Activated CD4-positive, CD25-positive, alpha-beta regulatory T cell treated with anti-CD3 and anti-CD28 coated beads, Interleukin-2, amount 50 U/mL, for 16 hours (primary cell): ENCODE measurements around the gene EPB41L4A.
"Not testable (repeated sequence)": the region's sequence is repeated elsewhere in the genome, so short reads cannot be mapped to it uniquely, and the experiment has no call there.

Experiments used
- DNase-seq: peaks from one replicate; pipeline ENCODE4 v3.0.0-alpha.2; 2020; ENCODE audit warnings: low read depth, low spot score

EPB41L4A gene

GRCh38 chr5:112419164-112419985 is at the start of gene EPB41L4A:
Gene EPB41L4A (minus strand): TSS chr5:112419277. CDS start chr5:112419039, 238 bp downstream.
- no peak for DNase-seq

- no peak for DNase-seq
These were observed 48.4 kb upstream of the EPB41L4A start for GRCh38 chr5:112467485-112467884.

DNA sequence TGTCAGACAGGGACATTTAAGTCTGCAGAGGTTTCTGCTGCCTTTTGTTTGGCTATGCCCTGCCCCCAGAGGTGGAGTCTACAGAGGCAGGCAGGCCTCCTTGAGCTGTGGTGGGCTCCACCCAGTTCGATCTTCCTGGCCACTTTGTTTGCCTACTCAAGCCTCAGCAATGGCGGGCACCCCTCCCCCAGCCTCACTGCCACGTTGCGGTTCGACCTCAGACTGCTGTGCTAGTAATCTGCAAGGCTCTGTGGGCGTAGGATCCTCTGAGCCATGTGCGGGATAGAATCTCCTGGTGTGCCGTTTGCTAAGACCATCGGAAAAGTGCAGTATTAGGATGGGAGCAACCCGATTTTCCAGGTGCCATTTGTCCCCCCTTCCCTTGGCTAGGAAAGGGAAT is 47.2 kb upstream of the EPB41L4A start:
- not testable (repeated sequence) for DNase-seq

DNA sequence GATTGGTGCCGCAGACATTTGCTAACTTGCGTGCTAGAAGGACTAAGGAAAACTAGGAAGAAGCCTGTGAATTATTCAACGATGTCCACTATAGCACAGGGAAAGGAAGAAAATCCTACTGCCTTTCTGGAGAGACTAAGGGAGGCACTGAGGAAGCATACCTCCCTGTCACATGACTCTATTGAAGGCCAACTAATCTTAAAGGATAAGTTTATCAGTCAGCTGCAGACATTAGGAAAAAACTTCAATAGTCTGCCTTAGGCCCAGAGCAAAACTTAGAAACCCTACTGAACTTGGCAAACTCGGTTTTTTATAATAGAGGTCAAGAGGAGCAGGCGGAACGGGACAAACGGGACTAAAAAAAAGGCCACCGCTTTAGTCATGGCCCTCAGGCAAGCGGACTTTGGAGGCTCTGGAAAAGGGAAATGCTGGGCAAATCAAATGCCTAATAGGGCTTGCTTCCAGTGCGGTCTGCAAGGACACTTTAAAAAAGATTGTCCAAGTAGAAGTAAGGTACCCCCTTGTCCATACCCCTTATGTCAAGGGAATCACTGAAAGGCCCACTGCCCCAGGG is 28.2 kb upstream of the EPB41L4A start:
- not testable (repeated sequence) for DNase-seq

GRCh38 chr5:112445626-112446350 is 26.7 kb upstream of the EPB41L4A start:
- no peak for DNase-seq

DNA sequence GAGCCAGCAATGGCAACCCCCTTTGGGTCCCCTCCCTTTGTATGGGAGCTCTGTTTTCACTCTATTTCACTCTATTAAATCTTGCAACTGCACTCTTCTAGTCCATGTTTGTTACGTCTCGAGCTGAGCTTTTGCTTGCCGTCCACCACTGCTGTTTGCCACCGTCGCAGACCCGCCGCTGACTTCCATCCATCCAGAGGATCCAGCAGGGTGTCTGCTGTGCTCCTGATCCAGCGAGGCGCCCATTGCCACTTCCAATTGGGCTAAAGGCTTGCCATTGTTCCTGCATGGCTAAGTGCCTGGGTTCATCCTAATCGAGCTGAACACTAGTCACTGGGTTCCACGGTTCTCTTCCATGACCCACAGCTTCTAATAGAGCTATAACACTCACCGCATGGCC is 24.9 kb upstream of the EPB41L4A start:
- not testable (repeated sequence) for DNase-seq

- DNase-seq: no peak
These were observed 21.0 kb upstream of the EPB41L4A start for GRCh38 chr5:112440031-112440430.

- DNase-seq: no peak
These were observed 17.1 kb upstream of the EPB41L4A start for GRCh38 chr5:112436144-112436543.

- DNase-seq: no peak
These were observed 15.6 kb upstream of the EPB41L4A start for GRCh38 chr5:112434641-112435040.

DNA sequence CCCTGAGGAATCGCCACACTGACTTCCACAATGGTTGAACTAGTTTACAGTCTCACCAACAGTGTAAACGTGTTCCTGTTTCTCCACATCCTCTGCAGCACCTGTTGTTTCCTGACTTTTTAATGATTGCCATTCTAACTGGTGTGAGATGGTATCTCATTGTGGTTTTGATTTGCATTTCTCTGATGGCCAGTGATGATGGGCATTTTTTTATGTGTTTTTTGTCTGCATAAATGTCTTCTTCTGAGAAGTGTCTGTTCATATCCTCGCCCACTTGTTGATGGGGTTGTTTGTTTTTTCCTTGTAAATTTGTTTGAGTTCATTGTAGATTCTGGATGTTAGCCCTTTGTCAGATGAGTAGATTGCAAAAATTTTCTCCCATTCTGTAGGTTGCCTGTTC is 7.1 kb upstream of the EPB41L4A start:
- not testable (repeated sequence) for DNase-seq

- DNase-seq: no peak
These were observed 1.1 kb upstream of the EPB41L4A start for GRCh38 chr5:112419986-112420864.

DNA sequence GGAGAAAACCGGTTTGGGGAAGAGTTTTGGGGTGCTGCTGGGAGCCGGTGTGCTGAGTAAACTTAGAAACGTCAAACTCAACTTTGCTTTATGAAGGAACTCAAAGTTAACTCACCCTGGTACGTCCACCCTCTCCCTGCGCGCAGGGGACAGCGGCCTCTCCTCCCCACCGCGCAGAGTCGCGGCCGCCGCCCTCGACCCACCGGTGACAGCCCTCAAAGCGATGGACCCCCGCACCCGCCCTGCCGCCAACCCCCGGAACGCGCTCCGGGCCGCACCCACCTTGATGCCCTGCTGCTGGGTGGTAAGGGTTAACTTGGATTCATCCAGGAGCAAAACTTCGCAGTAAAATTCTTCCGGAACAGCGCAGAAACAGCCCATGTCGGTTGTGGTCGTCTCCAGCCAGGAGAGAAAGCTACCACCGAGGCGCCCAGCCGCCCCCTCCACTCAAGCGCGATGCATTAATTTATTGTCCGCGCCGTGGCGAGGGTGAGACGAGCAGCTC is 366 bp downstream of the EPB41L4A start:
- DNase-seq: no peak

DNA sequence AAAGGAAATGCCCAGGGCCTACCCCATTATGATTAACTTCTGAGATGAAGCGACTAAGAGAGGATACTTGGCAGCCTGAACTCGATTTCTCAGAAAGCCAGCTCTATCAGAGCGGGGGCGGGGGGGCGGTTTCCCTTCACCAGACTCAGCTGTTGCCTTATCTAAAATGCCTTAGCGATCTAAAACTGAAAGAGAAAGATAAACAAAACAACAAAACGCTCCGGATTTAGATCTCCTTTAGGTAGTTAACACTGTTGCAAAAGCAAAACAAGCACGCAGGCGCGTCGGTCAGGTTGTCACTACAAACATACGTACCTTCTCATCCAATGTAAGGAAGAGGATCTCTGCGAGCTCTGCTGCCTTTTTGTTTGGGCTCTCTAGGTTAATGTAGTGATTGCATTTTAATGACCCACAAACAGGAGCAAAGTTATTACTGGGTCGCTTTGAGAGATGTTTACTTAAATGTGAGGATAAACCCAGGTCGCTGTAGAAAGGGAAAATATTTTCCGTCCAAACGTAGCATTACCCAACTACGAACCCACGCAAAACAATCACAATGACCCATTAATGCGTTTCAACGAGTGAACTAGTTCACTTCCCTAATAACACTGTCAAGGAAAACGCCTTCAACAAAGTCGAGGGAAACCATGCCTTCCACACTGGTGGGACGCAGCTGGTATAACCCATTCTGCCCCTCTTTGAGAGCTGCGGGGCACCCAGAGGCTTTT is 982 bp downstream of the EPB41L4A start:
- DNase-seq: no peak

GRCh38 chr5:112415552-112415951 is 3.5 kb downstream of the EPB41L4A start:
- DNase-seq: no peak

DNA sequence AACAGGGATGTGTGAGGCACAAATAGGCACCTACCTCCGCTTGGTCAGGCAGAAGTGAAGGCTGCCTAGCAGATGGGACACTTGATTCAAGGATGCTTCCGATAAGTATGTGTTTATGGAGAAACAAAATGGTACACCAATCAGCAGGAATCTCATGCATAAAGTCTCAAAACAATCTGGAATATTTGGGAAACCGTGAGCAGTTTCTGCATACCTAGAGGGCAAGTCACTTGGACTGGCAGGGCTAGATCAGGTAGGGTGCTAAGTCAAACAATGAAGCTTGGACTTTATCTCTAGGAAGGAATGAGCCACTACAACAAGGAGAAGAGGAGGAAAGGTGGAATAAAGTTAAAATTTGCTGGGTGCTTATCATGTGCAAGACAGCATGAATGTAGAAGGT is 5.5 kb downstream of the EPB41L4A start:
- no peak for DNase-seq

DNA sequence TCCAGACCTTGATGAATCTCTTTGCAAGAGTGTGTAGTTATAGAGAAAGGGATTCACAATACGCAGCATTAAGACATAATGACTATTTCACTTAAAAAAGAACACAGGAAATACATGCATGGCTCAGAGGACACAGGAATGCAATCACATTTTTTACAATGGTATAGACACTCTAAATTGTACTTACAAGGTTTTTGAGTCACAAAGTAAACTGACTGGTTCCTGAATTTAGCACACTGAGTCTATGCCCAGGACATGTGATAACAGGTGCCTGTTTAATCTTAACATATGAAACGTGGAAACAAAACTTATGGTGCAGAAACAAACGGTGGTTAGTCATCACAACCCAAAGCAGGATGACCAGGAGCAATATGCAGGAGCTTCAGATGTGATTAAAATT is 6.7 kb downstream of the EPB41L4A start:
- no peak for DNase-seq

- DNase-seq: no peak
These were observed 7.2 kb downstream of the EPB41L4A start for GRCh38 chr5:112411903-112412302.

GRCh38 chr5:112407666-112408065 is 11.4 kb downstream of the EPB41L4A start:
- no peak for DNase-seq

GRCh38 chr5:112407240-112407639 is 11.8 kb downstream of the EPB41L4A start:
- no peak for DNase-seq

DNA sequence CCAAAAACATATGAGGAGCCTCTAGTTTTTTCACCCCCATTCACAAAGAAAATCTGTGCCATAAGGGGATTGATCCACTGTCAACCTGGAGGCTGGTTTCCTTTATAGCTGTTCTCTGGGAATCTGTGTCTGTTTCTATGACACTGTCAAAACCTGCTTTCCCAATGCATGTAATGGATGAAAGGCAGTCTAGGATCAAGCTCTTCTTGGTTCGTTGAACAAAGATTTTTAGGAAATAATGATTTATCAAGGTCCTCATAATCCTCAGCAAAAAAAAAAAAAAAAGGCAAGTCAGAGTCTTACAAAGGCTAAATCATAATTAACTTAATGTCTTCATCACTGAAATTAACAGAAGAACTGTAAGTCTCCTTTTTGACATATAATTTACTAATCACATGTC is 16.0 kb downstream of the EPB41L4A start:
- no peak for DNase-seq

DNA sequence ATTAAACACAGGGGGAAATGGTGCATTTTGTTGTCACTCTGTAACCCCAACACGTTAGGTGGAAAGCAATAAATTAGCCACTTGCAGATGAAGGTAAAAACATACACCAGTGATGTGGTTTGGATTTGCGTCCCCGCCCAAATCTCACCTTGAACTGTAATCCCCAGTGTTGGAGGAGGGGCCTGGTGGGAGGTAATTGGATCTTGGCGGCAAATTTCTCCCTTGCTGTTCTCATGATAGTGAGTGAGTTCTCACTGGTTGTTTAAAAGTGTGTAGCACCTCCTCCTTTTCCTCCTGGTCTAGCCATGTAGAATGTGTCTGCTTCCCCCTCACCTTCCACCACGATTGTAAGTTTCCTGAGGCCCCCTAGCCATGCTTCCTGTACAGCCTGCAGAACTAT is 17.2 kb downstream of the EPB41L4A start:
- DNase-seq: no peak
